Measurements from ENCODE around the gene RAB33B. TPM values are rescaled to one million over a fixed set of nuclear protein-coding genes. Genes with fewer than 3 reads are reported as not detected.
"Not testable (repeated sequence)": the region's sequence is repeated elsewhere in the genome, so short reads cannot be mapped to it uniquely, and the experiment has no call there.

RAB33B gene
- 4.7 TPM for polyA plus RNA-seq (2013, experiment 1 of 2)
- polyA plus RNA-seq (2013, experiment 2 of 2): 5.4 TPM

- Histone ChIP-seq H3K4me2 (ENCODE audit: low read length) (peak within 1 kb of the TSS; percentile 96), H3K27me3 (ENCODE audit: insufficient read depth, low read length, poor library complexity) (no peaks in the 10 kb centered on the region), H4K5ac (ENCODE audit: low read length) (no peak within 1 kb of the TSS), H3K18ac (ENCODE audit: low read length) (peak within 1 kb of the TSS; percentile 28), H3K36me3 (ENCODE audit: control insufficient read depth, insufficient read depth, low read length) (no peaks in the 10 kb centered on the region), H2AK5ac (ENCODE audit: low read length) (no peak within 1 kb of the TSS), H2BK120ac (ENCODE audit: low read depth, low read length) (no peak within 1 kb of the TSS), H3K56ac (ENCODE audit: low read length) (peak within 1 kb of the TSS; percentile 94), H3K27ac (ENCODE audit: low read depth, low read length) (peak within 1 kb of the TSS; percentile 97), H2BK5ac (ENCODE audit: low read length) (peak within 1 kb of the TSS; percentile 8), H4K8ac (ENCODE audit: low read depth, low read length) (no peak within 1 kb of the TSS), H2BK15ac (replicated peaks; ENCODE audit: low read depth) (no peak within 1 kb of the TSS), H3K79me2 (ENCODE audit: control insufficient read depth, insufficient read depth, low read length) (peaks cover 28% of the 10 kb centered on the region), H3K79me1 (ENCODE audit: low read length) (peaks cover 9% of the 10 kb centered on the region), H3K23ac (ENCODE audit: low read length) (peak within 1 kb of the TSS; percentile 81), H3K9ac (ENCODE audit: low read length) (peak within 1 kb of the TSS; percentile 92), H3K4me3 (ENCODE audit: low read length) (peak within 1 kb of the TSS; percentile 91), H3K4me1 (ENCODE audit: control insufficient read depth, low read depth, low read length) (peaks cover 4% of the 10 kb centered on the region), H3K4ac (ENCODE audit: low read depth, low read length) (no peak within 1 kb of the TSS)
- DNase-seq: no peak
- WGBS (ENCODE audit: extremely low coverage, insufficient coverage, low lambda C conversion rate): no CpG with 5 or more reads among the region's 46 CpGs
Measured at GRCh38 chr4:139454111-139455045, at the start of gene RAB33B. Gene RAB33B, plus strand, starts transcription at chr4:139454121. Its CDS starts 75 bp downstream, at chr4:139454196.

DNA sequence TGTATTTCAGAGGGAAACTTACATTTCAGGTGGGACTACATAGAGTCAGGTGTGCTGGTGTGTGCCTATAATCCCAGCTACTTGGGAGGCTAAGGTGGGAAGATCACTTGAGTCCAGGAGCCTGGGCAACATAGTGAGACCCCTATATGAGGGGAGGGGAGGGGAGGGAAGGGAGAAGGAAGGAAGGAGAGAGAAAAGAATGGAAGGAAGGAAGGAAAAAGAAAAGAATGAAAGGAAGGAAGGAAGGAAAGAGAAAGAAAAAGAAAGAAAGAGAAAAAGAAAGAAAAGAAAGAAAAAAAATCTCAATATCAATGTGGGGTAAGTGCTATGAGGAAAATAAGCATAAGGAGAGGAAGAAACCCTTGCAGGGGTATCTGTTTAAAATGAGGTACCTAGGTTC lies 43.6 kb upstream of the RAB33B start:
- Histone ChIP-seq H3K4me2 (ENCODE audit: low read length) (no peak overlapping the region), H2BK120ac (ENCODE audit: low read depth, low read length) (no peak overlapping the region), H3K79me1 (ENCODE audit: low read length) (no peaks in the 10 kb centered on the region), H3K36me3 (ENCODE audit: control insufficient read depth, insufficient read depth, low read length) (no peaks in the 10 kb centered on the region), H3K9ac (ENCODE audit: low read length) (no peak overlapping the region), H3K27ac (ENCODE audit: low read depth, low read length) (no peak overlapping the region), H4K8ac (ENCODE audit: low read depth, low read length) (no peak overlapping the region), H3K23ac (ENCODE audit: low read length) (no peak overlapping the region), H2AK5ac (ENCODE audit: low read length) (no peak overlapping the region), H3K18ac (ENCODE audit: low read length) (no peak overlapping the region), H3K4ac (ENCODE audit: low read depth, low read length) (no peak overlapping the region), H4K5ac (ENCODE audit: low read length) (no peak overlapping the region), H3K27me3 (ENCODE audit: insufficient read depth, low read length, poor library complexity) (no peaks in the 10 kb centered on the region), H2BK15ac (replicated peaks; ENCODE audit: low read depth) (no peak overlapping the region), H3K4me1 (ENCODE audit: control insufficient read depth, low read depth, low read length) (no peaks in the 10 kb centered on the region), H3K56ac (ENCODE audit: low read length) (no peak overlapping the region), H3K79me2 (ENCODE audit: control insufficient read depth, insufficient read depth, low read length) (no peaks in the 10 kb centered on the region), H3K4me3 (ENCODE audit: low read length) (no peak overlapping the region), H2BK5ac (ENCODE audit: low read length) (no peak overlapping the region)
- DNase-seq: no peak

GRCh38 chr4:139414671-139415210 lies 39.2 kb upstream of the RAB33B start:
- not testable (repeated sequence) for H3K18ac ChIP-seq (ENCODE audit: low read length); H3K27ac ChIP-seq (ENCODE audit: low read depth, low read length); H3K79me2 ChIP-seq (ENCODE audit: control insufficient read depth, insufficient read depth, low read length); H3K56ac ChIP-seq (ENCODE audit: low read length); H2BK15ac ChIP-seq (replicated peaks; ENCODE audit: low read depth); H3K23ac ChIP-seq (ENCODE audit: low read length); H3K4me3 ChIP-seq (ENCODE audit: low read length); H3K4ac ChIP-seq (ENCODE audit: low read depth, low read length); H3K27me3 ChIP-seq (ENCODE audit: insufficient read depth, low read length, poor library complexity); H4K8ac ChIP-seq (ENCODE audit: low read depth, low read length); H3K79me1 ChIP-seq (ENCODE audit: low read length); H3K4me1 ChIP-seq (ENCODE audit: control insufficient read depth, low read depth, low read length); H2AK5ac ChIP-seq (ENCODE audit: low read length); H2BK120ac ChIP-seq (ENCODE audit: low read depth, low read length); H3K9ac ChIP-seq (ENCODE audit: low read length); H4K5ac ChIP-seq (ENCODE audit: low read length); H3K4me2 ChIP-seq (ENCODE audit: low read length); H3K36me3 ChIP-seq (ENCODE audit: control insufficient read depth, insufficient read depth, low read length); H2BK5ac ChIP-seq (ENCODE audit: low read length)
- peak; percentile 31 for DNase-seq
- WGBS (ENCODE audit: extremely low coverage, insufficient coverage, low lambda C conversion rate): no CpG with 5 or more reads among the region's 8 CpGs

- Histone ChIP-seq H3K79me2 (ENCODE audit: control insufficient read depth, insufficient read depth, low read length) (no peaks in the 10 kb centered on the region), H3K27me3 (ENCODE audit: insufficient read depth, low read length, poor library complexity) (no peaks in the 10 kb centered on the region), H3K4ac (ENCODE audit: low read depth, low read length) (no peak overlapping the region), H3K23ac (ENCODE audit: low read length) (no peak overlapping the region), H3K36me3 (ENCODE audit: control insufficient read depth, insufficient read depth, low read length) (no peaks in the 10 kb centered on the region), H3K18ac (ENCODE audit: low read length) (no peak overlapping the region), H2BK5ac (ENCODE audit: low read length) (no peak overlapping the region), H2BK15ac (replicated peaks; ENCODE audit: low read depth) (no peak overlapping the region), H3K4me1 (ENCODE audit: control insufficient read depth, low read depth, low read length) (no peaks in the 10 kb centered on the region), H2BK120ac (ENCODE audit: low read depth, low read length) (no peak overlapping the region), H4K8ac (ENCODE audit: low read depth, low read length) (no peak overlapping the region), H3K4me3 (ENCODE audit: low read length) (no peak overlapping the region), H3K4me2 (ENCODE audit: low read length) (no peak overlapping the region), H3K56ac (ENCODE audit: low read length) (no peak overlapping the region), H3K27ac (ENCODE audit: low read depth, low read length) (no peak overlapping the region), H3K9ac (ENCODE audit: low read length) (no peak overlapping the region), H3K79me1 (ENCODE audit: low read length) (no peaks in the 10 kb centered on the region), H2AK5ac (ENCODE audit: low read length) (no peak overlapping the region), H4K5ac (ENCODE audit: low read length) (no peak overlapping the region)
- no CpG with 5 or more reads among the region's 2 CpGs for WGBS (ENCODE audit: extremely low coverage, insufficient coverage, low lambda C conversion rate)
- peak; percentile 39 for DNase-seq
Measured at GRCh38 chr4:139416073-139416673, 37.7 kb upstream of the RAB33B start.

DNA sequence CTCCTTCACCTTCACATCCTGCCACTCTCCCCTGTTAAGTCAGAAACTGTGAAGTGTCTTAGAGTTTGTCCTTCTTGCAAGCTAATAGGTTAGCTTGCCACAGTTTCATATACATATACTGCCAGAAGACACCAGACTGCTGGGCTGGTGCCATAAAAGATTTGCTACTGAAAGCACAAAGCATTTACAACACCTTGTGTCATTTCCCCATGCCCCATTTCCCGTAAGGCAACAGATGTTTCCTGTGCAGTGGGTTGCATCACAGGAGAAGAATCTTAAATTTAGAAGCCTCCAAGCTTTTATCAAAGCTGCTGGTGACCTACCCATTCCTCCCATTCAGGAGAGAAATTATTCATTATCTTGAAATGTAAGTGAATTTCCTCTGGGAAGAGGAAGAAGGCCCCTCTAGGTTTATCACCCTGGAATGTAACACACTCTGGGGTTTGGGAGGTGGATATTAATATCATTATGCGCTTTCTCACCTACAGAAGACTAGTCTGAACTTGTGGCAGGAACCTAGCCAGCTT lies 34.5 kb upstream of the RAB33B start:
- no CpG with 5 or more reads among the region's 2 CpGs for WGBS (ENCODE audit: extremely low coverage, insufficient coverage, low lambda C conversion rate)
- Histone ChIP-seq H3K36me3 (ENCODE audit: control insufficient read depth, insufficient read depth, low read length) (no peaks in the 10 kb centered on the region), H2BK15ac (replicated peaks; ENCODE audit: low read depth) (no peak overlapping the region), H3K18ac (ENCODE audit: low read length) (no peak overlapping the region), H3K4me2 (ENCODE audit: low read length) (no peak overlapping the region), H3K4me3 (ENCODE audit: low read length) (no peak overlapping the region), H3K4me1 (ENCODE audit: control insufficient read depth, low read depth, low read length) (no peaks in the 10 kb centered on the region), H3K79me1 (ENCODE audit: low read length) (no peaks in the 10 kb centered on the region), H3K79me2 (ENCODE audit: control insufficient read depth, insufficient read depth, low read length) (no peaks in the 10 kb centered on the region), H4K8ac (ENCODE audit: low read depth, low read length) (no peak overlapping the region), H3K9ac (ENCODE audit: low read length) (no peak overlapping the region), H3K27me3 (ENCODE audit: insufficient read depth, low read length, poor library complexity) (no peaks in the 10 kb centered on the region), H2BK120ac (ENCODE audit: low read depth, low read length) (no peak overlapping the region), H4K5ac (ENCODE audit: low read length) (no peak overlapping the region), H2BK5ac (ENCODE audit: low read length) (no peak overlapping the region), H3K56ac (ENCODE audit: low read length) (no peak overlapping the region), H3K27ac (ENCODE audit: low read depth, low read length) (no peak overlapping the region), H3K23ac (ENCODE audit: low read length) (no peak overlapping the region), H2AK5ac (ENCODE audit: low read length) (no peak overlapping the region), H3K4ac (ENCODE audit: low read depth, low read length) (no peak overlapping the region)
- DNase-seq: no peak

Data from mesendoderm (in vitro differentiated cells).